ENCODE data around the gene PTPRD. TPM values are rescaled to one million over a fixed set of nuclear protein-coding genes. Genes with fewer than 3 reads are reported as not detected.

Gene PTPRD
- total and polyA plus RNA-seq, 9 of the 15 experiments (the other 6 are each of a cell fraction or from before 2014, with no cell fraction given): 0.11 TPM; not detected in 8

GRCh38 chr9:8754751-8755150 lies 1858.1 kb downstream of the PTPRD start:
- no peak overlapping the region for H3K9ac ChIP-seq (ENCODE audit: insufficient read depth in 1 of 2, low read depth in 2 of 2, low read length in 2 of 2)
- no peak overlapping the region for H3K4me3 ChIP-seq
- intact Hi-C loops (cut with micrococcal nuclease) (no loop called here), in situ Hi-C loops (cut with MboI) (no loop called here)
- no peak overlapping the region for H3K4me2 ChIP-seq (ENCODE audit: insufficient read depth, low read length)
- no peaks in the 10 kb centered on the region for H3K79me2 ChIP-seq (ENCODE audit: control insufficient read depth, insufficient read depth, low read length)
- WGBS (ENCODE audit: insufficient coverage, low coverage, missing lambda C conversion rate): 0% methylated on average over 1 of the region's 1 CpG
- POLR2A ChIA-PET: no interaction called here
- H3K36me3 ChIP-seq (ENCODE audit: control insufficient read depth, insufficient read depth, low read length): no peaks in the 10 kb centered on the region
- no peaks in the 10 kb centered on the region for H3K27me3 ChIP-seq (ENCODE audit: control insufficient read depth in 2 of 2, insufficient read depth in 2 of 2, low read length in 2 of 2)
- H4K20me1 ChIP-seq (replicated peaks; ENCODE audit: control insufficient read depth, insufficient read depth, low read length): no peaks in the 10 kb centered on the region
- CTCF ChIA-PET (ENCODE audit: low intra/inter-chr PET ratio): no interaction called here
- DNase-seq (ENCODE audit: extremely low read depth in 1 of 4, low spot score in 3 of 4) (no peak), FAIRE-seq (no peak), ATAC-seq (no peak)
- no peak for TF ChIP-seq TAF9B (IDR thresholded peaks at IDR 0.05; ENCODE audit: partially characterized antibody)
- no peak for TF ChIP-seq ELF4 (CRISPR knock-in tag; IDR thresholded peaks at IDR 0.05)
- TF ChIP-seq ZBTB26 (CRISPR knock-in tag; IDR thresholded peaks at IDR 0.05): no peak
- no peak for TF ChIP-seq CBFA2T2 (conservative IDR thresholded peaks at IDR 0.05)
- TF ChIP-seq, protein P1, sequence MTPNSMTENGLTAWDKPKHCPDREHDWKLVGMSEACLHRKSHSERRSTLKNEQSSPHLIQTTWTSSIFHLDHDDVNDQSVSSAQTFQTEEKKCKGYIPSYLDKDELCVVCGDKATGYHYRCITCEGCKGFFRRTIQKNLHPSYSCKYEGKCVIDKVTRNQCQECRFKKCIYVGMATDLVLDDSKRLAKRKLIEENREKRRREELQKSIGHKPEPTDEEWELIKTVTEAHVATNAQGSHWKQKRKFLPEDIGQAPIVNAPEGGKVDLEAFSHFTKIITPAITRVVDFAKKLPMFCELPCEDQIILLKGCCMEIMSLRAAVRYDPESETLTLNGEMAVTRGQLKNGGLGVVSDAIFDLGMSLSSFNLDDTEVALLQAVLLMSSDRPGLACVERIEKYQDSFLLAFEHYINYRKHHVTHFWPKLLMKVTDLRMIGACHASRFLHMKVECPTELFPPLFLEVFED (CRISPR knock-in tag; conservative IDR thresholded peaks at IDR 0.05): no peak
- no peak for TF ChIP-seq NELFE (IDR thresholded peaks at IDR 0.05; ENCODE audit: insufficient read depth, insufficient read length)
- no peak for TF ChIP-seq ZNF408 (CRISPR knock-in tag; IDR thresholded peaks at IDR 0.05; ENCODE audit: low read depth)
- TF ChIP-seq, protein P2, sequence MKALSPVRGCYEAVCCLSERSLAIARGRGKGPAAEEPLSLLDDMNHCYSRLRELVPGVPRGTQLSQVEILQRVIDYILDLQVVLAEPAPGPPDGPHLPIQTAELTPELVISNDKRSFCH (CRISPR knock-in tag; IDR thresholded peaks at IDR 0.05): no peak
- TF ChIP-seq, protein P2 (tag; IDR thresholded peaks at IDR 0.05): no peak
- no peak for TF ChIP-seq ZNF121 (CRISPR knock-in tag; conservative IDR thresholded peaks at IDR 0.05)
- TF ChIP-seq TCF3 (CRISPR knock-in tag; IDR thresholded peaks at IDR 0.05): no peak
- TF ChIP-seq, protein P3, sequence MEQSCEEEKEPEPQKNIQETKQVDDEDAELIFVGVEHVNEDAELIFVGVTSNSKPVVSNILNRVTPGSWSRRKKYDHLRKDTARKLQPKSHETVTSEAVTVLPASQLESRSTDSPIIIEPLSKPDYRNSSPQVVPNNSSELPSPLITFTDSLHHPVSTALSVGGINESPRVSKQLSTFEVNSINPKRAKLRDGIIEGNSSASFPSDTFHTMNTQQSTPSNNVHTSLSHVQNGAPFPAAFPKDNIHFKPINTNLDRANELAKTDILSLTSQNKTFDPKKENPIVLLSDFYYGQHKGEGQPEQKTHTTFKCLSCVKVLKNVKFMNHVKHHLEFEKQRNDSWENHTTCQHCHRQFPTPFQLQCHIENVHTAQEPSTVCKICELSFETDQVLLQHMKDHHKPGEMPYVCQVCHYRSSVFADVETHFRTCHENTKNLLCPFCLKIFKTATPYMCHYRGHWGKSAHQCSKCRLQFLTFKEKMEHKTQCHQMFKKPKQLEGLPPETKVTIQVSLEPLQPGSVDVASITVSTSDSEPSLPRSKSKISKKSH (CRISPR knock-in tag; IDR thresholded peaks at IDR 0.05): no peak
- no peak for TF ChIP-seq RAD21 (CRISPR knock-in tag; conservative IDR thresholded peaks at IDR 0.05 in 1 of 2, IDR thresholded peaks at IDR 0.05 in 1 of 2)
- no peak for TF ChIP-seq FOXP1 (CRISPR knock-in tag; IDR thresholded peaks at IDR 0.05)
- no peaks in the 10 kb centered on the region for H3K9me3 ChIP-seq (replicated peaks; ENCODE audit: control insufficient read depth, insufficient read depth, low read depth, low read length)
- BruUV-seq (replicated peaks): no TSS peak
- H3K27ac ChIP-seq (ENCODE audit: extremely low read depth, low read depth, low read length): no peak overlapping the region
- no peaks in the 10 kb centered on the region for H3K4me1 ChIP-seq (replicated peaks in 1 of 2; ENCODE audit: control insufficient read depth in 2 of 2, insufficient read depth in 2 of 2, low read length in 2 of 2)
- H2AFZ ChIP-seq (ENCODE audit: low read depth, low read length): no peak overlapping the region
- no peaks in the 10 kb centered on the region for H3K9me1 ChIP-seq (ENCODE audit: control insufficient read depth, insufficient read depth, low read length)
